Measurements from ENCODE around the gene AMBRA1.

The AMBRA1 gene

DNA sequence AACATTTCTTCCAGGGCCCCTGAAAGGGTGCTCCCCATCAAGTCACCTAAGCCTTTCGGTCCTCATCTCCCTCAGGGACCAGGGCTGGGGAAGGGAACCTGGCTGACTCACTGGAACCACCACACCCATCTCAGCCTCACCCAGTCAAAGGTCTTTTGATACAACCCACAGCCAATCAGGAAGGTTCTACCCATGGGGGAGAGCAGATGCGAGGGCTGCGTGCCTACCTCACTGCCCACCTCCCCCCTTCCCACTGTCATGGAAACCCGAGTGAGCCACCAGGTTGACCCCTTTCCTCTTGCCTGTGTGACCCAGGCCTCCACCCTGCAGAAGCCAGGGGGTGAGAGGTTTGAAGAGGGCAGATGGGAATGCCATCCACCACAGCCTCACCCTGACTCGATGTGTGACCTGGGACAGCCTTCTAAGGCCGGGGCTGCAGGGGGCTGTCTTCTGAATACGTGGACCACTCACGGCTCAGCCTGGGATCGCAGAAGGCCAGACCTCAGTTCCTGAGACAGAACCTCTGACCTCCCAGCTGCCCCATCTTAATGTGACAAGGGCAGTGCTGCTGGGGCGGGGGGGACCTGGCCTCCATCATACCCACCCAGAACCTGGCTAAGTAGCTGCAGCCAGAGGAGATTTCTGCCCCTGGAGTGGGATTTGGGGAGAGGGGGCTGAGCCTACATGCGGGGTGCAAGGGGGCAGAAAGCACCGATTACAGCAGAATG, 209.7 kb downstream of the AMBRA1 start:
- H3K9ac ChIP-seq (ENCODE audit: low read depth, low read length): no peak overlapping the region
- peaks cover 22% of the 10 kb centered on the region for H3K4me1 ChIP-seq (ENCODE audit: insufficient read depth, low read length)
- no peaks in the 10 kb centered on the region; the same call in 1 of the 2 replicates for H3K36me3 ChIP-seq (ENCODE audit: insufficient read depth, low read length)
- no peak overlapping the region for H3K4me3 ChIP-seq (ENCODE audit: low read depth in 1 of 2, low read length in 2 of 2)
- no peaks in the 10 kb centered on the region for H3K79me2 ChIP-seq (ENCODE audit: insufficient read depth, low read length)
- no peak overlapping the region for H3K4me2 ChIP-seq (ENCODE audit: insufficient read depth, low read length)
- DNase-seq (no peak), ATAC-seq (ENCODE audit: insufficient read depth, low read depth) (no peak)
- no peak for TF ChIP-seq EZH2 (IDR thresholded peaks at IDR 0.05; ENCODE audit: borderline replicate concordance, low read depth, low read length, severe bottlenecking)
- TF ChIP-seq, protein P1, sequence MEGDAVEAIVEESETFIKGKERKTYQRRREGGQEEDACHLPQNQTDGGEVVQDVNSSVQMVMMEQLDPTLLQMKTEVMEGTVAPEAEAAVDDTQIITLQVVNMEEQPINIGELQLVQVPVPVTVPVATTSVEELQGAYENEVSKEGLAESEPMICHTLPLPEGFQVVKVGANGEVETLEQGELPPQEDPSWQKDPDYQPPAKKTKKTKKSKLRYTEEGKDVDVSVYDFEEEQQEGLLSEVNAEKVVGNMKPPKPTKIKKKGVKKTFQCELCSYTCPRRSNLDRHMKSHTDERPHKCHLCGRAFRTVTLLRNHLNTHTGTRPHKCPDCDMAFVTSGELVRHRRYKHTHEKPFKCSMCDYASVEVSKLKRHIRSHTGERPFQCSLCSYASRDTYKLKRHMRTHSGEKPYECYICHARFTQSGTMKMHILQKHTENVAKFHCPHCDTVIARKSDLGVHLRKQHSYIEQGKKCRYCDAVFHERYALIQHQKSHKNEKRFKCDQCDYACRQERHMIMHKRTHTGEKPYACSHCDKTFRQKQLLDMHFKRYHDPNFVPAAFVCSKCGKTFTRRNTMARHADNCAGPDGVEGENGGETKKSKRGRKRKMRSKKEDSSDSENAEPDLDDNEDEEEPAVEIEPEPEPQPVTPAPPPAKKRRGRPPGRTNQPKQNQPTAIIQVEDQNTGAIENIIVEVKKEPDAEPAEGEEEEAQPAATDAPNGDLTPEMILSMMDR (IDR thresholded peaks at IDR 0.05; ENCODE audit: borderline replicate concordance, extremely low read depth, low read length, poor library complexity, severe bottlenecking): no peak
- H3K27ac ChIP-seq (ENCODE audit: low read length): no peak overlapping the region
- H3K9me3 ChIP-seq (ENCODE audit: insufficient read depth, low read length, severe bottlenecking): no peaks in the 10 kb centered on the region
- H4K20me1 ChIP-seq (ENCODE audit: insufficient read depth, low read length): peaks cover 25% of the 10 kb centered on the region
- H3K27me3 ChIP-seq (ENCODE audit: insufficient read depth, low read length, poor library complexity): peaks cover 53% of the 10 kb centered on the region
- no peak overlapping the region for H2AFZ ChIP-seq (ENCODE audit: low read depth, low read length)

DNA sequence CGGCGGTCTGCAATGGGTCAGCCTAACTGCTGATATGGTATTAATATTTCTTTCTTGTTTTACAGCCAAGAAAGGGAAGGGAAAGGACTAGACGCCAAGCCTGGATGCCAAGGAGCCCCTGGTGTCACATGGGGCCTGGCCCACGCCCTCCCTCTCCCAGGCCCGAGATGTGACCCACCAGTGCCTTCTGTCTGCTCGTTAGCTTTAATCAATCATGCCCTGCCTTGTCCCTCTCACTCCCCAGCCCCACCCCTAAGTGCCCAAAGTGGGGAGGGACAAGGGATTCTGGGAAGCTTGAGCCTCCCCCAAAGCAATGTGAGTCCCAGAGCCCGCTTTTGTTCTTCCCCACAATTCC, 210.4 kb downstream of the AMBRA1 start:
- ATAC-seq (ENCODE audit: insufficient read depth, low read depth) (no peak), DNase-seq (no peak)
- H3K9me3 ChIP-seq (ENCODE audit: insufficient read depth, low read length, severe bottlenecking): no peaks in the 10 kb centered on the region
- H3K27ac ChIP-seq (ENCODE audit: low read length): no peak overlapping the region
- H3K4me3 ChIP-seq (ENCODE audit: low read depth in 1 of 2, low read length in 2 of 2): no peak overlapping the region
- peaks cover 22% of the 10 kb centered on the region for H3K4me1 ChIP-seq (ENCODE audit: insufficient read depth, low read length)
- peaks cover 45% of the 10 kb centered on the region for H3K27me3 ChIP-seq (ENCODE audit: insufficient read depth, low read length, poor library complexity)
- no peak overlapping the region for H3K9ac ChIP-seq (ENCODE audit: low read depth, low read length)
- peaks cover 24% of the 10 kb centered on the region for H4K20me1 ChIP-seq (ENCODE audit: insufficient read depth, low read length)
- no peak for TF ChIP-seq EZH2 (IDR thresholded peaks at IDR 0.05; ENCODE audit: borderline replicate concordance, low read depth, low read length, severe bottlenecking)
- TF ChIP-seq, protein P1 (IDR thresholded peaks at IDR 0.05; ENCODE audit: borderline replicate concordance, extremely low read depth, low read length, poor library complexity, severe bottlenecking): no peak
- H3K79me2 ChIP-seq (ENCODE audit: insufficient read depth, low read length): no peaks in the 10 kb centered on the region
- peaks cover 7% of the 10 kb centered on the region for H3K36me3 ChIP-seq (ENCODE audit: insufficient read depth, low read length)
- H3K4me2 ChIP-seq (ENCODE audit: insufficient read depth, low read length): no peak overlapping the region
- H2AFZ ChIP-seq (ENCODE audit: low read depth, low read length): no peak overlapping the region

DNA sequence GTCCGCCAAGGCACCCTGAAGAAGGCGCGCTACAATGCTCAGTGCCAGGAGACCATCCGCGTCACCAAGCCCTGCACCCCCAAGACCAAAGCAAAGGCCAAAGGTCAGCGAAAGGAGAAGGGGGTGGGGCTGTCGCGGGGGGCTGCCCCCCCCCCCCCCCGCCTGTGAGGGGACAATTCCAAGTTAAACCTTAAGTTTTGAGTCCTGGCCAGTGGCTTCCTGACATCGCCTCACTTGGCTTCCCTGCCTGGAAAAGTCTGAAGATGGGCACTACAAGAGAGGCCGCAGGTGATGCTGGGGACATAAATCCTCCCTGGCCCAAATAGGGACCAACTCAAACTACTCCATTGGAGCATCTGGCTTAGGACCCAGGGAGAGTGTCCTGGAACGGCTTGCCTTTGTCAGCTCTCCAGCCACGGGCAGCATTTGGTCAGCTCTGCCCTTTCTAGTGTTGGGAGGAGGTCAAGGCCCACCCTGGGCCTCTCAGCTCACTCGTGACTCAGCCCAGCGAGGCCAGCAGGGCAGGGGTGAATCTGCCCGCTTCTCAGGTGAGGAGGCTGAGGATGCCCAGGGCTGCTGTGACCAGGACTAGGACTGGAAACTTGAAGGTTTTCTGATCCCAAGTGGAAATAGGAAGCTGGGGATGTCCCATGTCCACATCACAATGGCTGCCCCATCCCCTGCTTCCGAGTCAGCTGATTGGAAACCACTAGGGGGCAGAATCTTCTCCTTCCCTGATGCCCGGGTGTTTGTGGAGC, 211.0 kb downstream of the AMBRA1 start:
- no peaks in the 10 kb centered on the region for H3K9me3 ChIP-seq (ENCODE audit: insufficient read depth, low read length, severe bottlenecking)
- H3K4me2 ChIP-seq (ENCODE audit: insufficient read depth, low read length): no peak overlapping the region
- no peak overlapping the region for H3K27ac ChIP-seq (ENCODE audit: low read length)
- peaks cover 22% of the 10 kb centered on the region for H3K4me1 ChIP-seq (ENCODE audit: insufficient read depth, low read length)
- TF ChIP-seq EZH2 (IDR thresholded peaks at IDR 0.05; ENCODE audit: borderline replicate concordance, low read depth, low read length, severe bottlenecking): no peak
- TF ChIP-seq, protein P1 (IDR thresholded peaks at IDR 0.05; ENCODE audit: borderline replicate concordance, extremely low read depth, low read length, poor library complexity, severe bottlenecking): peak; percentile 34
- no peaks in the 10 kb centered on the region for H3K79me2 ChIP-seq (ENCODE audit: insufficient read depth, low read length)
- H3K4me3 ChIP-seq (ENCODE audit: low read depth in 1 of 2, low read length in 2 of 2): no peak overlapping the region
- no peak for DNase-seq
- H3K36me3 ChIP-seq (ENCODE audit: insufficient read depth, low read length): peaks cover 13% of the 10 kb centered on the region
- no peak overlapping the region for H2AFZ ChIP-seq (ENCODE audit: low read depth, low read length)
- ATAC-seq (ENCODE audit: insufficient read depth, low read depth): no peak
- H3K27me3 ChIP-seq (ENCODE audit: insufficient read depth, low read length, poor library complexity): peaks cover 40% of the 10 kb centered on the region
- peaks cover 29% of the 10 kb centered on the region for H4K20me1 ChIP-seq (ENCODE audit: insufficient read depth, low read length)
- no peak overlapping the region for H3K9ac ChIP-seq (ENCODE audit: low read depth, low read length)
